Astrocyte (in vitro differentiated cells and primary cell): ENCODE measurements around the gene RIOK3. TPM values are rescaled to one million over a fixed set of nuclear protein-coding genes. Genes with fewer than 3 reads are reported as not detected.

Experiments used
- DNase-seq: peaks from one replicate; pipeline ENCODE4 v3.0.0-alpha.2; 2010; ENCODE audit warnings: low read depth
- FAIRE-seq: peaks from 2 replicates; lab custom pipeline; 2011; peaks lifted over from hg19 to GRCh38; lab: Jason Lieb, UNC
- H2AFZ ChIP-seq: 2 replicates; pipeline ENCODE4 v1.6.0; 2012; ENCODE audit warnings: low read depth, low read length, inconsistent platforms
- H3K27ac ChIP-seq: 2 replicates; pipeline ENCODE4 v1.5.1; 2011; ENCODE audit warnings: low read depth, low read length, inconsistent platforms
- H3K27me3 ChIP-seq: 2 replicates; pipeline ENCODE4 v1.6.0; 2011; ENCODE audit warnings: low read length, inconsistent platforms; ENCODE audit not compliant: insufficient read depth
- H3K36me3 ChIP-seq: 2 replicates; pipeline ENCODE4 v1.5.1; 2011; ENCODE audit warnings: low read length, inconsistent platforms; ENCODE audit not compliant: insufficient read depth
- H3K4me1 ChIP-seq: 2 replicates; pipeline ENCODE4 v1.5.1; 2011; ENCODE audit warnings: low read length, inconsistent platforms; ENCODE audit not compliant: insufficient read depth
- H3K4me2 ChIP-seq: 2 replicates; pipeline ENCODE4 v1.6.0; 2012; ENCODE audit warnings: low read length, inconsistent platforms
- H3K4me3 ChIP-seq: 2 replicates; pipeline ENCODE4 v1.5.1; 2011; ENCODE audit warnings: low read depth, mild to moderate bottlenecking, low read length, inconsistent platforms; ENCODE audit not compliant: insufficient read depth
- H3K79me2 ChIP-seq: 2 replicates; pipeline ENCODE4 v1.6.0; 2012; ENCODE audit warnings: mild to moderate bottlenecking, low read length, inconsistent platforms; ENCODE audit not compliant: insufficient read depth
- H3K9ac ChIP-seq: 2 replicates; pipeline ENCODE4 v1.6.0; 2012; ENCODE audit warnings: mild to moderate bottlenecking, low read length, inconsistent platforms
- H3K9me3 ChIP-seq: 2 replicates; pipeline ENCODE4 v1.5.1; 2012; ENCODE audit warnings: low read depth, mild to moderate bottlenecking, low read length, inconsistent platforms; ENCODE audit not compliant: insufficient read depth
- H4K20me1 ChIP-seq: 2 replicates; pipeline ENCODE4 v1.6.0; 2012; ENCODE audit warnings: low read length, inconsistent platforms; ENCODE audit not compliant: insufficient read depth
- H3K27ac Mint-ChIP-seq: one replicate; pipeline ENCODE4 v1.8.0; 2021; ENCODE audit warnings: mild to moderate bottlenecking, mixed read lengths; ENCODE audit not compliant: unreplicated experiment
- H3K27me3 Mint-ChIP-seq: one replicate; pipeline ENCODE4 v1.8.0; 2021; ENCODE audit warnings: low read depth, mixed read lengths; ENCODE audit not compliant: unreplicated experiment
- H3K36me3 Mint-ChIP-seq: one replicate; pipeline ENCODE4 v1.8.0; 2021; ENCODE audit warnings: low read depth, mixed read lengths; ENCODE audit not compliant: unreplicated experiment
- H3K4me1 Mint-ChIP-seq: one replicate; pipeline ENCODE4 v1.8.0; 2021; ENCODE audit warnings: low read depth, mixed read lengths; ENCODE audit not compliant: unreplicated experiment
- H3K4me3 Mint-ChIP-seq: one replicate; pipeline ENCODE4 v1.8.0; 2021; ENCODE audit warnings: mild to moderate bottlenecking, moderate library complexity, mixed read lengths; ENCODE audit not compliant: unreplicated experiment
- H3K9me3 Mint-ChIP-seq: one replicate; pipeline ENCODE4 v1.8.0; 2021; ENCODE audit warnings: mild to moderate bottlenecking, mixed read lengths; ENCODE audit not compliant: unreplicated experiment
- EZH2 ChIP-seq: IDR thresholded peaks from 2 replicates; pipeline ENCODE4 v1.6.1; 2012; ENCODE audit warnings: mild to moderate bottlenecking, low read length, inconsistent platforms; ENCODE audit not compliant: insufficient read depth
- total RNA-seq: library from RNA; stranded (reverse); gene quantifications from 2 replicates; pipeline ENCODE4 v1.2.1, GENCODE V29; 2021
- TF ChIP-seq, protein P1 (sequence below): IDR thresholded peaks from 2 replicates; pipeline ENCODE4 v1.5.1; 2011; ENCODE audit warnings: low read depth, mild to moderate bottlenecking, inconsistent platforms, low read length, moderate library complexity; ENCODE audit not compliant: insufficient read depth

Gene RIOK3
- total RNA-seq, 1 donor from 2014 or later: 96.0 TPM

DNA sequence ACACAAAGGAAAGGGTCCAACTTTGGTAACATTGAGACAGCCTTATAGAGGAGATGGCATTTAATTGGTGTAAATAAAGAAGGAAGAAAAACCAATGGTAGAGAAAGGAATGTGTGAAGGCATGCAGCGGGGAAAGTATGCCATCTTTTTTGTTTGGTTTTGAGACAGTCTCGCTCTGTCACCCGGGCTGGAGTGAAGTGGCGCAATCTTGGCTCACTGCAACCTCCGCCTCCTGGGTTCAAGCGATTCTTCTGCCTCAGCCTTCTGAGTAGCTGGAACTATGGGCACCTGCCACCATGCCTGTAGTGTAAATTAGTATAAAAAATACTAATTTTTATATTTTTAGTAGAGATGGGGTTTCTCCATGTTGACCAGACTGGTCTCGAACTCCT is 6.4 kb downstream of the RIOK3 start:
- Histone ChIP-seq H2AFZ (no peak overlapping the region), H3K9ac (no peak overlapping the region), H3K4me3 (no peak overlapping the region), H3K4me1 (peaks cover 6% of the 10 kb centered on the region), H3K9me3 (no peaks in the 10 kb centered on the region), H4K20me1 (peaks cover 91% of the 10 kb centered on the region), H3K4me2 (no peak overlapping the region), H3K27ac (no peak overlapping the region), H3K27me3 (no peaks in the 10 kb centered on the region), H3K36me3 (peaks cover 23% of the 10 kb centered on the region), H3K79me2 (peaks cover 92% of the 10 kb centered on the region)
- Mint-ChIP-seq H3K36me3 (peaks cover 11% of the 10 kb centered on the region), H3K27me3 (no peaks in the 10 kb centered on the region), H3K4me3 (no peak overlapping the region), H3K27ac (no peak overlapping the region), H3K9me3 (no peaks in the 10 kb centered on the region), H3K4me1 (peaks cover 32% of the 10 kb centered on the region)
- TF ChIP-seq EZH2: no peak
- TF ChIP-seq, protein P1, sequence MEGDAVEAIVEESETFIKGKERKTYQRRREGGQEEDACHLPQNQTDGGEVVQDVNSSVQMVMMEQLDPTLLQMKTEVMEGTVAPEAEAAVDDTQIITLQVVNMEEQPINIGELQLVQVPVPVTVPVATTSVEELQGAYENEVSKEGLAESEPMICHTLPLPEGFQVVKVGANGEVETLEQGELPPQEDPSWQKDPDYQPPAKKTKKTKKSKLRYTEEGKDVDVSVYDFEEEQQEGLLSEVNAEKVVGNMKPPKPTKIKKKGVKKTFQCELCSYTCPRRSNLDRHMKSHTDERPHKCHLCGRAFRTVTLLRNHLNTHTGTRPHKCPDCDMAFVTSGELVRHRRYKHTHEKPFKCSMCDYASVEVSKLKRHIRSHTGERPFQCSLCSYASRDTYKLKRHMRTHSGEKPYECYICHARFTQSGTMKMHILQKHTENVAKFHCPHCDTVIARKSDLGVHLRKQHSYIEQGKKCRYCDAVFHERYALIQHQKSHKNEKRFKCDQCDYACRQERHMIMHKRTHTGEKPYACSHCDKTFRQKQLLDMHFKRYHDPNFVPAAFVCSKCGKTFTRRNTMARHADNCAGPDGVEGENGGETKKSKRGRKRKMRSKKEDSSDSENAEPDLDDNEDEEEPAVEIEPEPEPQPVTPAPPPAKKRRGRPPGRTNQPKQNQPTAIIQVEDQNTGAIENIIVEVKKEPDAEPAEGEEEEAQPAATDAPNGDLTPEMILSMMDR: no peak
- FAIRE-seq (no peak), DNase-seq (no peak)

DNA sequence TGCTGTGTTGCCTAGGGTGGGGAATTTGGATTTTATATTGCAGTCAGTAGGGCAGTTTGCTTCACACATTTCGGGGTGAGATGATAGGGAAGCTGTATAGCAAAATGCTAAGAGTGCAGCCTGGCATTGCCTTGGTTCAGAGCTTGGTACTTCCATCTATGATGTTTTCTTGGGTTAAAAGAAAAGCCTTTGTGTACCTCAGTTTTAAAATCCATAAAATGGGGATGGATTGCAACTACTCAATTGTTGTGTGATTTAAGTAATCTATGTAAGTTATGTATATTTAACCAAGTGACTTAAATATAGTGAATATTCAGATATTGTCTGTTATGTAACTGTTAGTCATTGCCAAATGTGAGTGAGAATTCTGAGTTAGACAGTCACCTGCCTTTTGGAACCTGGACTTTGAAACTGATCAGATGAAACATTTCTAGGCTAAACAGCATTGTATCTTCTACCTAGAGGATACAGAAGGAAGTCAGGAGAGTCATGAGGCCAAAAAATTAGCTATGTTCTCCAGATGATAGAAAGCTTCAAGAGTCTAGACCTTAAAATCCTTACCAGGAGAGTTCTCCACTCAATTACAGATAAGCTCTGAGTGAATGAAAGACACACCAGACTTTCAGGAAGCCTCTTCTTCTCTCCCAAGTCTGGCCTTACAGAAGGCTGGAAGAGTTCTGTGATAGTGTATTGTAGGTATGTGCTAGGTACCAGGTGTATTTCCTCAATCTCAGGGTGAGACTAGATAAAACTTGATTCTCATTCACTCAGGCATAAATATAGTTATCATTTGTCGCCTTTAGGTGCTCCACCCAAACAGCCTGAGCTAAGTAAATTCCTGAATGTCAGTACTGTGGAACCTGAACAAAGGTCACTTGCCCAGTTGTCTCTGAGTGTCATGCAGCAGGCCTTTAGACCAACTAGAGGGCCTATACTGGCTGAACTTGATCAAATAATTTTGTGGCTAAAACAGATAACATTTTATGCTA is 7.5 kb downstream of the RIOK3 start:
- H3K36me3 Mint-ChIP-seq: peaks cover 10% of the 10 kb centered on the region
- no peak for DNase-seq
- no peaks in the 10 kb centered on the region for H3K9me3 Mint-ChIP-seq
- peaks cover 32% of the 10 kb centered on the region for H3K4me1 Mint-ChIP-seq
- Histone ChIP-seq H3K79me2 (peaks cover 85% of the 10 kb centered on the region), H3K4me2 (no peak overlapping the region), H3K27ac (no peak overlapping the region), H2AFZ (no peak overlapping the region), H3K4me3 (no peak overlapping the region), H4K20me1 (peaks cover 86% of the 10 kb centered on the region), H3K9me3 (no peaks in the 10 kb centered on the region), H3K27me3 (no peaks in the 10 kb centered on the region), H3K4me1 (no peaks in the 10 kb centered on the region), H3K36me3 (peaks cover 30% of the 10 kb centered on the region), H3K9ac (no peak overlapping the region)
- H3K27ac Mint-ChIP-seq: no peak overlapping the region
- no peaks in the 10 kb centered on the region for H3K27me3 Mint-ChIP-seq
- TF ChIP-seq EZH2: no peak
- TF ChIP-seq, protein P1: no peak
- no peak for FAIRE-seq
- H3K4me3 Mint-ChIP-seq: no peak overlapping the region

DNA sequence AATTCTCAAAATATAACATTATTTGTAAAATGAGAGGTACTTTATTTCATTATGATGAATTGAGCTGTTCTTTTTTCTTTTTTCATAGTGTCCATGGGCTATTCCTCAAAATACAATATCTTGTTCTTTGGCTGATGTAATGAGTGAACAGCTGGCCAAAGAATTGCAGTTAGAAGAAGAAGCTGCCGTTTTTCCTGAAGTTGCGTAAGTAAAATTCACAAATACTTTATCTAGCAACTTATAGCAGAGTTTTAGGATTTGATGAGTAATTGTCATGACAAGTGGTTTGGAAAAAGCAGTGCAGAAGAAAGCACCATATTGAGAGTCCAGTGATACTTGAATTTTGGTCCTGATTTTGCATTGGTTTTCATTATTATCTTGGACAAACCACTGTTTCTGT is 9.8 kb downstream of the RIOK3 start:
- Histone ChIP-seq H3K79me2 (peaks cover 62% of the 10 kb centered on the region), H3K9ac (no peak overlapping the region), H3K9me3 (no peaks in the 10 kb centered on the region), H3K4me1 (no peaks in the 10 kb centered on the region), H3K27me3 (no peaks in the 10 kb centered on the region), H2AFZ (no peak overlapping the region), H3K36me3 (peaks cover 34% of the 10 kb centered on the region), H3K27ac (no peak overlapping the region), H4K20me1 (peaks cover 67% of the 10 kb centered on the region), H3K4me2 (no peak overlapping the region), H3K4me3 (no peak overlapping the region)
- TF ChIP-seq, protein P1: no peak
- no peak for TF ChIP-seq EZH2
- Mint-ChIP-seq H3K27ac (no peak overlapping the region), H3K9me3 (no peaks in the 10 kb centered on the region), H3K36me3 (peaks cover 10% of the 10 kb centered on the region), H3K27me3 (no peaks in the 10 kb centered on the region), H3K4me1 (peaks cover 25% of the 10 kb centered on the region), H3K4me3 (no peak overlapping the region)
- FAIRE-seq (no peak), DNase-seq (no peak)
